HUDEP-2 (cell line): ENCODE measurements around the gene FAM83E.
A peak's percentile ranks its signal among the peaks of the same experiment; 100 is the strongest.

Experiments
- DNase-seq, 76 experiments: peaks; one replicate each; lab custom pipeline; 2025; ENCODE audit not compliant: unreplicated experiment in 76 of 76; lab: John Stamatoyannopoulos, UW

FAM83E gene

DNA sequence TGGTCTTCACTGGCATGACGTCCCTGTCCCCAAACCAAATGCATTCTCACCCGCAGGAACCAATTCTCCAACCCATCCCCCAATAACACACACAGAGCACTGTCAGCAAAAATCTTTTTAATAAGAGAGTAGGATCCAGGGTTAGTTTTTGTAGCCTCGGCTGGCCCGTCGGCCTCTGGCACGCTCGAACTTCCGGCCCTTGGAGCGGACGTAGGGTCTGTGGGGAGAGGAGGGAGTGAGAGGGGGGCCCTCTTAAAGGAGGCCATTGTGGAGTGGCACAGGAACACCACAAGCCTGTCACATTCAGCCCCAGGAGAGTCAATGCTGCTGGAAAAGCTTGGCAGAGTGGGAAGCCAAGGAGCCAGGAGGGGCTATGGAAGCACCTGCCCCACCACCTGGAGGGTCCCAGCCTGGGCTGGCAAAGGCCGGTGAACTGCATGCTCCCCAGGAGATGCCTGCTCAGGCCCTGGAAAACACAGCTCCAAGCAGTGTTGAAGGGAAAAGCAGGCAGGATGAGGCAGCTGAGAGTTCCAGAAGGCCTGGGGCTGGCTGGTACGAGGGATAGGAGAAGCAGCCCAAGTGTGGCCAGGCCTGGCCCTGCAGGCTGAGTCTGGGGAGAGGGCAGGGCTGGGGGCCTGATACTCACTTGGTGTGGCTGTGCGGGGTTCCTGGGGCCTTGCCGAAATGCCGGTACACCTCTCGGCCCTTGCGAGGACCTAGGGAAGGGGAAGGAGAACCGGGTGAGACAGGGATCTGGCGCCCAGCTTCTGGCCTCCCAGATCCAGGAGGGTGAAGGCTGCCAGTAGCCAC lies 560 bp upstream of the FAM83E start:
- DNase-seq: no peak

DNA sequence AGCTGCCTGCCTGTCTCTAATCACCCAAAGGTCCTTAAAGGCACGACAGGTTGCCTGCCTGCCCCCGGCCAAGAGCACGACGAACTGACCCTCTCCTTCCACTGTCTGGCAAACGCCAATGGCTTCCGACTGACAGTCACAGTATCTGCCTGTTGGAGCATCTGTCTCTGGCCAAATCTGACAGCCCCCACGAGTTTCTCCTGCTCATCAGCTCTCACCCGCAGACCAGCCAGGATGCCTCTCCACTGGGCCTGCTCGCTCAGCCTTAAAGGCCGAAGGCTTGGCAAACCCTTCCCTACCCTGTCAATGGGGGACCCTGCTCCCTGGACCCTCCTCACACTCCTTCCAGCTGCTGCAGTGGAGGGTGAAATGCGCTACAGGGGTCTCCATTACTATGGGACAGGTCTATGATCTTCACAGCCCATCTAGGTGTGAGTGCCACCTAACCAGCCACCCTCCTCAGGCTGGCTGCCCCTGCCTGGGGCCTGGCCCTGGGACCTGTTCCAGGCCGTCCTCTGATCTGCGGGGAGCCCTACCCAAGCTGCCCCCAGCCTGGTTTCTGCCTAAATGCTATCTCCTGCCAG lies 932 bp downstream of the FAM83E start:
- DNase-seq: peak in 4 of 76 experiments; percentile 20 to 62 (median 54)

DNA sequence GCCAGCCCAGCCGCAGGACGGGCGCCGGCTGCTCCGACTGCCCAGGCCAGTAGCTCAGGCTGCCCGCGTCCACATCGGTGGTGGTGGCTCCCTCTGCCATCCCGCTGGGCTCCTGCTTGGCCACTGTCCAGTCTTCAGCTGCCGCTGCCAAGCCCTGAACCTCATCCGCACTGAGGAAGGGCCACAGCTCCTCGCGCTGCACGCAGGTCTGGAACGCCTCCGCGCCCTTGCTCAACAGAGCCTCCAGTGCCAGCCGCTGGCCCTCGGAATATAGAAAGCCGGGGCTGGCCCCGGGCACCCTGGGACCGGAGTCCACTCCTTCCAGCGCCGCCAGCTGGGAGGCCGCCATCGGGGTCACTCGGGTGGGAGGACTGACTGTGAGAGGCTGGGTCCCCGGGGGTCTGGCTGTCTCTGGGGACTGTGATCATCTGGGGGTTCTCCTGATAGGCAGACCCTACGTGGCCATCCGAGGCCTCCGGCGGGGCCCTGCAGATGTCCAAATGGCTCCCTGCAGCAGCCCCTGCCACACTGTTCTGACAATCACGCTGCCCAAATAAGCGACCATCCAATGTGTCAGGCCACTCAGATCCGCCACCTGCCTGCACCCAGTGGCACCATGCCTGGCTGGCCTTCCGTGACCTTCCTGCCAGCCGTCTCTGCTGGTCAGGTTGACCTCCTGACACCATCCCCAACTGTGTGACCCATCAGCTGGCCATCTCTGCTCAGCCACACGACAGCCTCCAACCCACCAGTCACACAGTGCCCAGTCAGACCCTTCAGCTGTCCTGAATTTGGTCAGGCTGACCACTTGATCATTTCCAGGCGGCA lies 1.6 kb downstream of the FAM83E start:
- no peak for DNase-seq

DNA sequence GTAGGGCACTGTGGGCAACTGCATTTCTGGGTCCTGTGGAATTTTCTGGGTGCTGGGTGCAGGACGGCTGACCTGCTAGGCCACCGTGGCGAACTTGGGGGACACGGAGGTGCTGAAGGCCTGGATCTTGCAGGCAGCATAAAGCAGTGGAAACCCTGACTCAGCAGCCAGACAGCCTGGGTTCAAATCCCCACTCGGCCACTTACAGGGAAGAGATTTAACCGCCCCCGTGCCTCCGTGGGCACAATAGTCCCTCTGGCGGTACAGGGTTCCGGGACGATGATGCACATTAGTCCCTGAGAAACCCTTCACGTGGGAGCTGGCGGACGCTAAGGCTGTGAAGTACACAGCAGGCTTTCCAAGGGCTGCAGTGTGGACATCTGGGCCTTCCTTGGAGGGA lies 3.0 kb downstream of the FAM83E start:
- DNase-seq: no peak

DNA sequence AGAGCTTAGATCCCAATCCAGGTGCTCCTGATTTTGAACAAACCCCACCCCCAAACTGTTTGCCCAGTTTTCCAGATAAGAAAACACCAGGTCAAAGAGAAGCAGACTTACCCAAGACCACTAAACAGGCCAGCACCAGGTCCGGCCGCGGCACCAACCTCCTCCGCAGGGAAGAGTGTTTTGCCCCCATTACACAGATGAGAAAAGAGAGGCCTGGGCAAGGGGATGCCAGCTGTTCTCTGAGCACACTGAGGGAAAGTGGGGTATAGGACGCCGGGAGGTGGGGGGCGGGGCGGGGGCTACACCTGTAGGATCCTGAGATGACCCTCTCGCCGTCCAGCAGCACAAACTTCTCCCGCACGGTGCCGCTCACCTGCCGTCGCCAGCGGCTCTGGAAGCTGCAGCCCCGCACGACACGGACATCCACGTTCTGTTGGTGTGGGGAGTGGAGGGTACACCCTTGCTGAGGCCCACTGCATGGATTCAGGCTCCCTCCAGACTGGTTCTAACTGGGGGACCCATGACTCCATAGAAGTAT lies 5.2 kb downstream of the FAM83E start:
- DNase-seq: no peak

DNA sequence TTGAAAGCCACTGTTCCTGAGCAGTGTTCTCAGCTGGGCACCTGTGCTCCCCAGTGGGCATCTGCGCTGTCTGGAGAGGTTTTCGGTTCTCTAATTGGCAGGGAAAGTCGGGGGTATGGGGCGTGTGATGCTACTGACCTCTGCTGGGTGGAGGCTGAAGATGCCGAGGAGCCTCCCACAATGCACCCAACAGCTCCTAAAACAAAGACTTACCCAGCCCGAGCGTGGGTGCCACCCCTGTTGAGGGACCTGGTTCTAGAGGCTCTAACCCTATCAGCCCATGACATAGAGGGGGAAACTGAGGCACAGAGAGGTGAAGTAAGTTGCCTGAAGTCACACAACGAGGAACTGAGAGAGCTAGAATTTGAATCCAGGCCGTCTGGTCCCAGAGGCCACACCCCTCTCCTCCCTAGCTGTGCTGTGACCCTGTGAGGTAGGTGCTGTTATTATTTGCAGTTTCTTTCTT lies 6.0 kb downstream of the FAM83E start:
- DNase-seq: peak in 52 of 76 experiments; percentile 17 to 72 (median 51)

DNA sequence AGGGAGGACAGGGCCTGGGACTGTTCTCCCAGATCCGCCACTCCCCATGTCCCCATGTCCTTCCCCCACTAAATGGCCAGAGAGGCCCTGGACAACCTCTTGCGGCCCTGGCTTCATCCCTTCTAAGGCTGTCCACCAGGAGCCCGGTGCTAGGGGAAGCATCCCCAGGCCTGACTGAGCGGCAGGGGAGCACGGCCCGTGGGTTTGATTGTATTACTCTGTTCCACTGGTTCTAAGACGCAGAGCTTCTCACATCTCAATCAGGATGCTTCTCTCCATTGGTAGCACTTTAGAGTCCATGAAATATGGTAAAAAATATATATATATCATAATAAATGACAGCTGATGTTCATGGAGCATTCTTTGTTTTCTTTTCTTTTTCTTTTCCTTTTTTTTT lies 7.5 kb downstream of the FAM83E start:
- no peak for DNase-seq

DNA sequence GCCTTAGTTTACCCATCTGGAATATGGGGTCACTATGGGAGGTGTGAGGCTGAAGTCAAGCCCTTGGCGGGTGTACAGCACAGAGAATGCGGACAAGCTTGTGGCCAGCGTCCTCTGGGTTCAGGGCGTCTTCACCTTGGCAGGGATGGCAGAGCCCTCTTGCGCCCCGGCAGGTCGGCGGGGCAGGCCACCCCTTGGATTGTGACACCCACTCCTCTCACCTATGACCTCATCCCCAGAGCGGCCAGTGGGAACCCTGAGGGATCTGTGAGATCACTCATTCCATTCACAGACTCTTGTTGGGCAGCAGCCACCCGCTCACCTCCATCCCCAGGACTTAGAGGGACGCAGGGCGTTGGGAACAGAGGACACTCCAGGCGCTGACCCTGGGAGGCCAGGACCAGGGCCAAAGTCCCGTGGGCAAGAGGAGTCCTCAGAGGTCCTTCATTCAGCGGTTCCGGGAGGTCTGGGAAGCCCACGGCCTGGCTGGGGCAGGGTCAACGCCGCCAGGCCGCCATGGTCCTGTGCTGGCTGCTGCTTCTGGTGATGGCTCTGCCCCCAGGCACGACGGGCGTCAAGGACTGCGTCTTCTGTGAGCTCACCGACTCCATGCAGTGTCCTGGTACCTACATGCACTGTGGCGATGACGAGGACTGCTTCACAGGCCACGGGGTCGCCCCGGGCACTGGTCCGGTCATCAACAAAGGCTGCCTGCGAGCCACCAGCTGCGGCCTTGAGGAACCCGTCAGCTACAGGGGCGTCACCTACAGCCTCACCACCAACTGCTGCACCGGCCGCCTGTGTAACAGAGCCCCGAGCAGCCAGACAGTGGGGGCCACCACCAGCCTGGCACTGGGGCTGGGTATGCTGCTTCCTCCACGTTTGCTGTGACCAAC lies 8.2 kb downstream of the FAM83E start, which contains the start of gene SPACA4:
Gene SPACA4 (plus strand): TSS at position 280 of the 896 bp plus-strand sequence. CDS start 237 bp downstream, at position 517.
- DNase-seq: no peak

DNA sequence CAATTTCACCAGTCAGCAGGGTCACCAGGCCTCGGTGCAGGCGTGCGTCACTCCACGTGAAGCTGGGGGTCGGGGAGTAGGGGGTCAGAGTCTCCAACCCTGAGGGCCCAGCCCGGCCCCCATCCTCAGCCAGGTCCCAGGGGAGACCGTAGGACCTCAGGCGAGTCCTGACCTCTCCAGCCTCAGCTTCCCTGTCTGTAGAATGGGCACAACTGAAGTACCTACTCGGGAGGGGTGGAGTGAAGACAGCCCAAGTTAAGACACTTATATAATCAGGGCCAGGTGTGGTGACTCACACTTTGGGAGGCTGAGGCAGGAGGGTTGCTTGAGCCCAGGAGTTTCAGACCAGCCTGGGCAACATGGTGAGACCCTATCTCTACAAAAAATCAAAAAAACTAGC lies 11.0 kb downstream of the FAM83E start:
- DNase-seq: no peak

DNA sequence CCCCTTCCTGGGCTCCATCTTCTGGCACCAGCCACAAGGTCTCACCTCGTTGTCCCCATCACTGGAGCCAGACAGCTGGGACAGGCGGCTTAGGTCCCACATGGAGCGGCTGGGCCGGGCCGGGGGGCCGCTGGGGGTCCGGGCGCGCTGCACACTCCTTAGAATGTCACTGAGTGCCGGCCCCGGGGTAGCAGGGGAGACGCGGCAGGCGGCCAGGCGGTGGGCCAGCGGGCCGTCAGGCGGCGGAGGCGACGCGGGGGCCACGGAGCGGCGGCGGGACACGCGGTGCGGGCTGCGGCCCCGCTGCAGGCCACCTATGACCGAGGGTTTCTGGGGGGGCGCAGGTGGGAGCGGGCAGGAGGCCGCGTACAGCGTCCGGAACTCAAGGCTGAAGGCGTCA lies 11.4 kb downstream of the FAM83E start:
- DNase-seq: no peak

DNA sequence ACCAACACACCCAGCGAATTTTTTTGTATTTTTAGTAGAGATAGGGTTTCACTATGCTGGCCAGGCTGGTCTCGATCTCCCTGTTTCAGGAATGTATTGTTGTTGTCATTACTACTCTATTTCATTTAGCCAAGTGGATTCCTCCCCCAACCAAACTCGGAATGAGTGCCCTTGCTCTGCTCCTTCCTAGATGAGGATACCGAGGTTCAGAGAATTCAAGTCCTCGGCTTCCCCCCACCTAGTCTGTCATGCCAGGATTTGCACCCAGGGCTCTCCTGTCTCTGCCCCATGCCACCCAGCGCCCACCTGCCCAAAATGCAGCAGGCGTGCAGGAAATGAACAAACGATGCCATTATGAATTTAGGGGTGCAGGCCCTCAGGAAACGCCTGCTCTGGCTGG lies 11.9 kb downstream of the FAM83E start:
- DNase-seq: no peak

DNA sequence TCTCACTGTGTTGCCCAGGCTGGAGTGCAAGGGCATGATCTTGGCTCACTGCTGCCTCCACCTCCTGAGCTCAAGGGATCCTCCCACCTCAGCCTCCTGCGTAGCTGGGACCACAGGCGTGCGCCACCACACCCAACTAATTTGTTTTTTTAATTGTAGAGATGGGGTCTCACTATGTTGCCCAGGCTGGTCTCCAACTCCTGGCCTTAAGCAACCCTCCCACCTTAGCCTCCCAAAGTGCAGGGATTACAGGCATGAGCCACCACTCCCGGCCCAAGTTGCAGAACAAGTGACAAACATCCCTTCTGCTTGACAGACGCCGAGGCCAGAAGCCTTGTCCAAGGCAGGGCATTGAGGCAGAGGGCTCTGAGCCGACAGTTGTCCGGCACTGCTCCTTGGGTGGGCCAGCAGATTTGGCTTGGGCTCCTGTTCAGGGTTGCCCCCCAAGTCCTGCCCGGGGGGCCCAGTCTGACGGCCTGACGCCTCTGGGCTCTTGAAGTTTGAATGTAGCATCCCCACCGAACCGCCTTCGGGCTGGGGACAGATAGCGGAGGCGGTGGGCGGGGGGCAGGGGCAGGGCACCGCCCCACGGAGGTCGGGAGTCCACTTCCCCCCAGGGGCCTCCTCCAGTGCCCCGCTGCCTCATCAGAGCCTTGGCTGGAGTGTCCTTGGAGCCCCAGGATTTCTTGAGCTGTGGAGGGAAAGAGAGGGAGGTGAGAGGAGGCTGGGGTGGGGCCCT lies 14.0 kb downstream of the FAM83E start:
- DNase-seq: no peak

DNA sequence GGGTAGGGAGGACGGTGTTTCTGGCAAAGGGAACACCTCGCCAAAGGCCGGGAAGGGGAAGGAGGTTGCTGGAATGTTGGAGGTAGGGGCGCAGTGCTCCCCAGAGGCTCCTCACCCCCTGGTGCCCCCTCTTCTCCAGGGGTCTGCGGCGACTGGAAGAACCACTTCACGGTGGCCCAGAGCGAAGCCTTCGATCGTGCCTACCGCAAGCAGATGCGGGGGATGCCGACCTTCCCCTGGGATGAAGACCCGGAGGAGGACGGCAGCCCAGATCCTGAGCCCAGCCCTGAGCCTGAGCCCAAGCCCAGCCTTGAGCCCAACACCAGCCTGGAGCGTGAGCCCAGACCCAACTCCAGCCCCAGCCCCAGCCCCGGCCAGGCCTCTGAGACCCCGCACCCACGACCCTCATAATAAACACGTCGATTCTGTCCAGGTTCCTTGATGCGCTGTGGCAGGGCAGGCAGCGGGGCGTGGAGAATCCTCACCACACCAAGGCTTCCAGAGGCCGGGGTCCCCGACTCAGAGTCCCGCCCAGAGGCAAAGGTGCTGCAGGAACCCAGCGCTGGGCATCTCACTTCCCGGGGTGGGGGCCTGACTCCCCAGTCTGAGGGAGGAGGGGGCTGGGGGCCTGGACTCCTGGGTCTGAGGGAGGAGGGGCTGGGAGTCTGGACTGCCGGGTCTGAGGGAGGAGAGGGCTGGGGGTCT lies 15.7 kb downstream of the FAM83E start:
- no peak for DNase-seq

DNA sequence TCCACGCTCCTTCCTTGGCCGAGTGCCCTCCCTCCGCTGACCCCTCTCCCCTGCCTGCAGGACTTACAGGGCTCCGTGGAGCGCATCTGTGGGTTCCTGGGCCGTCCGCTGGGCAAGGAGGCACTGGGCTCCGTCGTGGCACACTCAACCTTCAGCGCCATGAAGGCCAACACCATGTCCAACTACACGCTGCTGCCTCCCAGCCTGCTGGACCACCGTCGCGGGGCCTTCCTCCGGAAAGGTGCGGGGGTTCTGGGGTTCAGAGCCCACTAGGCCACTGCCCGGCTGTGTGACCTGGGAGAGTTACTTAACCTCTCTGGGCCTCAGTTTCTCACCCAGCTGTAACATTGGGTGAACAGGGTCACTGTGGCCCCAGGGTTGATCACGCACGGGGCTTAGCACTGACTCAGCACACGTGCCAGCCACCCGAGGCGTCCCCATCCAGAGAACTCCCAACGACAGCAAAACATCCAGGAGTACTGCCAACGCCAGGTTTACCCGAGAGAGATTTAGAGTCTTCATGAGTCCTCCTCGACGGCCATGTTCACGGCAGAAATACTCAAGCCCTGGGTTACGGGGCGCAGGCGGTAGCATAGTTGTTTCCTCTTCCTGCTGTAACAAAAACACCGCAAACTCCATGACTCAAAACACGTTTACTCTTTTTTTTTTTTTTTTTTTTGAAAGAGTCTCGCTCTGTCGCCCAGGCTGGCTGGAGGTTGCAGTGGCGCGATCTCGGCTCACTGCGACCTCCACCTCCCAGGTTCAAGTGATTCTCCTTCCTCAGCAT lies 18.0 kb downstream of the FAM83E start:
- no peak for DNase-seq

DNA sequence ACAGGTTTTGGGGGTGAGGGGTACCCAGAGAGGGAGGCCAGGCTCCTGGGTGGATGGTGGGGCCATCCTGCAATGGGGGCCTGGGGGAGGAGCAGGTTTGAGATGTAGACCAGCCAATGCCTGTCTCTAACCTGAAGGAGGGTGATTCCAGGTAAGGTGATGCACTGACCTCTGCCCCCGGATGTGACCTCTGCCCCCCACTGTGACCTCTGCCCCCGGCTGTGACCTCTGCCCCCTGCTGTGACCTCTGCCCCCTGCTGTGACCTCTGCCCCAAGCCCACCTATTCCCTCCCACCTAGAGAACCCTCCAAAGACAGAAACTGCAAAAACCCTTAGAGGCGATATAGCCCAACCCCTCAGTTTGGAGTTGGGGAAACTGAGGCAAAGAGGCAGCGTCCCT lies 18.6 kb downstream of the FAM83E start:
- DNase-seq: no peak

DNA sequence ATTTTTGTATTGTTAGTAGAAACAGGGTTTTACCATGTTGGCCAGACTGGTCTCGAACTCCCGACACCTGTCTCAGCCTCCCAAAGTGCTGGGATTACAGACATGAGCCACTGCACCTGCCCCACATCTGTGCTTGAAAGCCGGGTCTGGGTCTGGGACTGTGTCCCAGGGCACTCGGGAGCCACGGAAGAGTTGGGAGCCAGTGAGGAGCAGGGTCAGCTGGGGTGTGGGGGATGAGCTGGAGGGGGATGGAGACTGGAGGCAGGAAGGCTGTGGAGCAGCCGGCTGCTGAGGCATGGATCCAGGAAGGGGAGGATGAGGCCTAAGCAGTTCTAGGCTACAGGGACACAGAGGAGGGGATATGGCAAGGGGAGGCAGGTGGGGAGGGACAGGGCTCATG lies 19.0 kb downstream of the FAM83E start:
- no peak for DNase-seq

DNA sequence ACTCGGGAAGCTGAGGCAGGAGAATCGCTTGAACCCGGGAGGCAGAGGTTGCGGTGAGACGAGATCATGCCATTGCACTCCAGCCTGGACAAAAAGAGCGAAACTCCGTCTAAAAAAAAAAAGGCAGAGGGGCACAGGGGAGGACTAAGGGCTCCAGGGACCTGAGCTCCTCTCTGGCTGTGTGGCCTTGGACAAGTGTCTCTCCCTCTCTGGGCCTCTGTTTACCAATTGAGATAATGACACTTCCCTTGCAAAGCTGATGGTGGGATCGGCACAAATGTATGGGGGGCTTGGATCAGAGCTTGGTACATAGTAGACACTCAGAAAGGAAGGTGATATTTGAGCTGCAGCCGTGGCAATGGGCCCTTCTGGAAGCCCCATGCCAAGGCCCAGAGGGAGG lies 19.7 kb downstream of the FAM83E start:
- no peak for DNase-seq

DNA sequence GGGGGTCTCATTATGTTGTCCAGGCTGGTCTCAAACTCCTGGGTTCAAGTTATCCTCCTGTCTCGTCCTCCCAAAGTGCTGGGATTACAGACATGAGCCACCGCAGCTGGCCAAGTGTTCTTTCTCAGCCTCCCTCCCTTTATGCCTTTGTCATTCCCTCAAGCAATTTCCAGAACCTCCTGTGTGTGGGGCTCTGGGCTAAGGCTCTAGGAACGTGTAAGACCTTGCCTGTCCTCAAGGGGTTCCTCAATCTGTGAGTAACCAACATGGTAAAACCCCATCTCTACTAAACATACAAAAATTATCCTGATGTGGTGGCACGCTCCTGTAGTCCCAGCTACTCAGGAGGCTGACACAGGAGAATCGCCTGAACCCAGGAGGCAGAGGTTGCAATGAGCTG lies 23.9 kb downstream of the FAM83E start:
- peak in 1 of 76 experiments; percentile 5 for DNase-seq
